ENCODE measurements around the gene MRPS18C.

The MRPS18C gene

GRCh38 chr4:83438719-83439118 is 17.1 kb upstream of the MRPS18C start:
- no peak for TF ChIP-seq CTCF (IDR thresholded peaks at IDR 0.05; ENCODE audit: borderline replicate concordance, extremely low read depth, low read length, poor library complexity, severe bottlenecking)

GRCh38 chr4:83440148-83440814 is 15.6 kb upstream of the MRPS18C start:
- Histone ChIP-seq H3K9ac (ENCODE audit: low read depth, low read length) (no peak overlapping the region), H3K79me2 (ENCODE audit: insufficient read depth, low read length) (no peaks in the 10 kb centered on the region), H3K4me1 (ENCODE audit: insufficient read depth, low read length) (no peaks in the 10 kb centered on the region), H3K9me3 (ENCODE audit: insufficient read depth, low read length, severe bottlenecking) (no peaks in the 10 kb centered on the region), H4K20me1 (ENCODE audit: insufficient read depth, low read length) (no peaks in the 10 kb centered on the region), H3K4me2 (ENCODE audit: insufficient read depth, low read length) (no peak overlapping the region), H3K36me3 (ENCODE audit: insufficient read depth, low read length) (peaks cover 35% of the 10 kb centered on the region), H2AFZ (ENCODE audit: low read depth, low read length) (no peak overlapping the region), H3K4me3 (ENCODE audit: low read depth in 1 of 2, low read length in 2 of 2) (no peak overlapping the region), H3K27me3 (ENCODE audit: insufficient read depth, low read length, poor library complexity) (no peaks in the 10 kb centered on the region), H3K27ac (ENCODE audit: low read length) (no peak overlapping the region)
- ATAC-seq (ENCODE audit: insufficient read depth, low read depth) (no peak), DNase-seq (no peak)
- no peak for TF ChIP-seq CTCF (IDR thresholded peaks at IDR 0.05; ENCODE audit: borderline replicate concordance, extremely low read depth, low read length, poor library complexity, severe bottlenecking)
- no peak for TF ChIP-seq EZH2 (IDR thresholded peaks at IDR 0.05; ENCODE audit: borderline replicate concordance, low read depth, low read length, severe bottlenecking)

More at GRCh38 chr4:83438719-83439118, 17.1 kb upstream of the MRPS18C start:
- Histone ChIP-seq H3K4me3 (ENCODE audit: low read depth in 1 of 2, low read length in 2 of 2) (no peak overlapping the region), H3K4me1 (ENCODE audit: insufficient read depth, low read length) (no peaks in the 10 kb centered on the region), H3K79me2 (ENCODE audit: insufficient read depth, low read length) (no peaks in the 10 kb centered on the region), H3K9ac (ENCODE audit: low read depth, low read length) (no peak overlapping the region), H4K20me1 (ENCODE audit: insufficient read depth, low read length) (no peaks in the 10 kb centered on the region), H2AFZ (ENCODE audit: low read depth, low read length) (no peak overlapping the region), H3K36me3 (ENCODE audit: insufficient read depth, low read length) (peaks cover 23% of the 10 kb centered on the region), H3K4me2 (ENCODE audit: insufficient read depth, low read length) (no peak overlapping the region), H3K27me3 (ENCODE audit: insufficient read depth, low read length, poor library complexity) (no peaks in the 10 kb centered on the region), H3K9me3 (ENCODE audit: insufficient read depth, low read length, severe bottlenecking) (no peaks in the 10 kb centered on the region), H3K27ac (ENCODE audit: low read length) (no peak overlapping the region)
- ATAC-seq (ENCODE audit: insufficient read depth, low read depth), result no peak
- DNase-seq, result no peak

- H3K9me3 ChIP-seq (ENCODE audit: insufficient read depth, low read length, severe bottlenecking), result no peaks in the 10 kb centered on the region
- no peaks in the 10 kb centered on the region for H3K27me3 ChIP-seq (ENCODE audit: insufficient read depth, low read length, poor library complexity)
- ATAC-seq (ENCODE audit: insufficient read depth, low read depth) (no peak), DNase-seq (no peak)
- H3K79me2 ChIP-seq (ENCODE audit: insufficient read depth, low read length), result no peaks in the 10 kb centered on the region
- H2AFZ ChIP-seq (ENCODE audit: low read depth, low read length), result no peak overlapping the region
- TF ChIP-seq CTCF (IDR thresholded peaks at IDR 0.05; ENCODE audit: borderline replicate concordance, extremely low read depth, low read length, poor library complexity, severe bottlenecking) (no peak), EZH2 (IDR thresholded peaks at IDR 0.05; ENCODE audit: borderline replicate concordance, low read depth, low read length, severe bottlenecking) (no peak)
- no peaks in the 10 kb centered on the region for H3K4me1 ChIP-seq (ENCODE audit: insufficient read depth, low read length)
- no peak overlapping the region for H3K9ac ChIP-seq (ENCODE audit: low read depth, low read length)
- H4K20me1 ChIP-seq (ENCODE audit: insufficient read depth, low read length), result no peaks in the 10 kb centered on the region
- no peak overlapping the region for H3K27ac ChIP-seq (ENCODE audit: low read length)
- H3K4me3 ChIP-seq (ENCODE audit: low read depth in 1 of 2, low read length in 2 of 2), result no peak overlapping the region
- no peak overlapping the region for H3K4me2 ChIP-seq (ENCODE audit: insufficient read depth, low read length)
- H3K36me3 ChIP-seq (ENCODE audit: insufficient read depth, low read length), result peaks cover 39% of the 10 kb centered on the region
Measured at GRCh38 chr4:83440899-83441298, 15.0 kb upstream of the MRPS18C start.

Data from DND-41 (cell line).